Measurements from ENCODE around the gene PUS7L.
A peak's percentile ranks its signal among the peaks of the same experiment; 100 is the strongest.

The PUS7L gene, protein sequence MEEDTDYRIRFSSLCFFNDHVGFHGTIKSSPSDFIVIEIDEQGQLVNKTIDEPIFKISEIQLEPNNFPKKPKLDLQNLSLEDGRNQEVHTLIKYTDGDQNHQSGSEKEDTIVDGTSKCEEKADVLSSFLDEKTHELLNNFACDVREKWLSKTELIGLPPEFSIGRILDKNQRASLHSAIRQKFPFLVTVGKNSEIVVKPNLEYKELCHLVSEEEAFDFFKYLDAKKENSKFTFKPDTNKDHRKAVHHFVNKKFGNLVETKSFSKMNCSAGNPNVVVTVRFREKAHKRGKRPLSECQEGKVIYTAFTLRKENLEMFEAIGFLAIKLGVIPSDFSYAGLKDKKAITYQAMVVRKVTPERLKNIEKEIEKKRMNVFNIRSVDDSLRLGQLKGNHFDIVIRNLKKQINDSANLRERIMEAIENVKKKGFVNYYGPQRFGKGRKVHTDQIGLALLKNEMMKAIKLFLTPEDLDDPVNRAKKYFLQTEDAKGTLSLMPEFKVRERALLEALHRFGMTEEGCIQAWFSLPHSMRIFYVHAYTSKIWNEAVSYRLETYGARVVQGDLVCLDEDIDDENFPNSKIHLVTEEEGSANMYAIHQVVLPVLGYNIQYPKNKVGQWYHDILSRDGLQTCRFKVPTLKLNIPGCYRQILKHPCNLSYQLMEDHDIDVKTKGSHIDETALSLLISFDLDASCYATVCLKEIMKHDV

GRCh38 chr12:43758728-43759563 is at the start of gene PUS7L, which contains the start of gene IRAK4:
PUS7L (minus strand) TSS chr12:43758790; CDS start chr12:43755245, 3,545 bp downstream.
IRAK4 (plus strand) TSS chr12:43758951; CDS start chr12:43768112, 9,161 bp downstream.
- H3F3A ChIP-seq (ENCODE audit: control insufficient read depth, insufficient read depth), result no peaks in the 10 kb centered on the region
- H4K20me1 ChIP-seq (ENCODE audit: control insufficient read depth, insufficient read depth, low read depth, low read length), result no peaks in the 10 kb centered on the region
- peaks cover 34% of the 10 kb centered on the region for H3K36me3 ChIP-seq (ENCODE audit: control insufficient read depth, low read length)
- no peaks in the 10 kb centered on the region for H3K9me3 ChIP-seq (ENCODE audit: control insufficient read depth, insufficient read depth, low read length)
- H3K79me2 ChIP-seq (ENCODE audit: control insufficient read depth, low read length), result peaks cover 86% of the 10 kb centered on the region
- no peaks in the 10 kb centered on the region for H3K27me3 ChIP-seq (ENCODE audit: control insufficient read depth, low read length)
- H3K9me2 ChIP-seq (replicated peaks; ENCODE audit: control insufficient read depth, low read length), result no peaks in the 10 kb centered on the region
- TF ChIP-seq EZH2phosphoT487 (IDR thresholded peaks at IDR 0.05; ENCODE audit: borderline replicate concordance, low read length), result no peak
- TF ChIP-seq, protein P1, sequence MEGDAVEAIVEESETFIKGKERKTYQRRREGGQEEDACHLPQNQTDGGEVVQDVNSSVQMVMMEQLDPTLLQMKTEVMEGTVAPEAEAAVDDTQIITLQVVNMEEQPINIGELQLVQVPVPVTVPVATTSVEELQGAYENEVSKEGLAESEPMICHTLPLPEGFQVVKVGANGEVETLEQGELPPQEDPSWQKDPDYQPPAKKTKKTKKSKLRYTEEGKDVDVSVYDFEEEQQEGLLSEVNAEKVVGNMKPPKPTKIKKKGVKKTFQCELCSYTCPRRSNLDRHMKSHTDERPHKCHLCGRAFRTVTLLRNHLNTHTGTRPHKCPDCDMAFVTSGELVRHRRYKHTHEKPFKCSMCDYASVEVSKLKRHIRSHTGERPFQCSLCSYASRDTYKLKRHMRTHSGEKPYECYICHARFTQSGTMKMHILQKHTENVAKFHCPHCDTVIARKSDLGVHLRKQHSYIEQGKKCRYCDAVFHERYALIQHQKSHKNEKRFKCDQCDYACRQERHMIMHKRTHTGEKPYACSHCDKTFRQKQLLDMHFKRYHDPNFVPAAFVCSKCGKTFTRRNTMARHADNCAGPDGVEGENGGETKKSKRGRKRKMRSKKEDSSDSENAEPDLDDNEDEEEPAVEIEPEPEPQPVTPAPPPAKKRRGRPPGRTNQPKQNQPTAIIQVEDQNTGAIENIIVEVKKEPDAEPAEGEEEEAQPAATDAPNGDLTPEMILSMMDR (IDR thresholded peaks at IDR 0.05; ENCODE audit: low read depth, low read length, poor library complexity, severe bottlenecking), result peak; percentile 41
- H3K27ac ChIP-seq (ENCODE audit: low read depth, low read length), result peak within 1 kb of the TSS; percentile 65
- H3K4me2 ChIP-seq (ENCODE audit: low read length), result peak within 1 kb of the TSS; percentile 86
- peak within 1 kb of the TSS; percentile 86 for H3K4me3 ChIP-seq (ENCODE audit: low read length)
- peaks cover 56% of the 10 kb centered on the region for H3K4me1 ChIP-seq (ENCODE audit: control insufficient read depth, low read length)

GRCh38 chr12:43807386-43807785 is 48.8 kb upstream of the PUS7L start:
- H3F3A ChIP-seq (ENCODE audit: control insufficient read depth, insufficient read depth), result no peaks in the 10 kb centered on the region
- no peaks in the 10 kb centered on the region for H3K9me3 ChIP-seq (ENCODE audit: control insufficient read depth, insufficient read depth, low read length)
- TF ChIP-seq EZH2phosphoT487 (IDR thresholded peaks at IDR 0.05; ENCODE audit: borderline replicate concordance, low read length), result no peak
- TF ChIP-seq, protein P1 (IDR thresholded peaks at IDR 0.05; ENCODE audit: low read depth, low read length, poor library complexity, severe bottlenecking), result no peak
- no peaks in the 10 kb centered on the region for H3K27me3 ChIP-seq (ENCODE audit: control insufficient read depth, low read length)
- peak overlapping the region; percentile 80 for H3K4me2 ChIP-seq (ENCODE audit: low read length)
- H3K4me1 ChIP-seq (ENCODE audit: control insufficient read depth, low read length), result peaks cover 29% of the 10 kb centered on the region
- H3K9me2 ChIP-seq (replicated peaks; ENCODE audit: control insufficient read depth, low read length), result no peaks in the 10 kb centered on the region
- no peaks in the 10 kb centered on the region for H4K20me1 ChIP-seq (ENCODE audit: control insufficient read depth, insufficient read depth, low read depth, low read length)
- H3K27ac ChIP-seq (ENCODE audit: low read depth, low read length), result no peak overlapping the region; the same call in 1 of the 2 replicates
- H3K4me3 ChIP-seq (ENCODE audit: low read length), result peak overlapping the region; percentile 74
- H3K79me2 ChIP-seq (ENCODE audit: control insufficient read depth, low read length), result peaks cover 43% of the 10 kb centered on the region
- peaks cover 19% of the 10 kb centered on the region for H3K36me3 ChIP-seq (ENCODE audit: control insufficient read depth, low read length)

- Histone ChIP-seq H3K9me3 (ENCODE audit: control insufficient read depth, insufficient read depth, low read length) (no peaks in the 10 kb centered on the region), H3K4me1 (ENCODE audit: control insufficient read depth, low read length) (peaks cover 29% of the 10 kb centered on the region), H3K79me2 (ENCODE audit: control insufficient read depth, low read length) (peaks cover 48% of the 10 kb centered on the region), H4K20me1 (ENCODE audit: control insufficient read depth, insufficient read depth, low read depth, low read length) (no peaks in the 10 kb centered on the region), H3K27me3 (ENCODE audit: control insufficient read depth, low read length) (no peaks in the 10 kb centered on the region), H3K36me3 (ENCODE audit: control insufficient read depth, low read length) (peaks cover 26% of the 10 kb centered on the region), H3K4me3 (ENCODE audit: low read length) (peak overlapping the region; percentile 74), H3F3A (ENCODE audit: control insufficient read depth, insufficient read depth) (no peaks in the 10 kb centered on the region), H3K4me2 (ENCODE audit: low read length) (peak overlapping the region; percentile 80), H3K9me2 (replicated peaks; ENCODE audit: control insufficient read depth, low read length) (no peaks in the 10 kb centered on the region), H3K27ac (ENCODE audit: low read depth, low read length) (peak overlapping the region; percentile 81)
- TF ChIP-seq EZH2phosphoT487 (IDR thresholded peaks at IDR 0.05; ENCODE audit: borderline replicate concordance, low read length), result no peak
- TF ChIP-seq, protein P1 (IDR thresholded peaks at IDR 0.05; ENCODE audit: low read depth, low read length, poor library complexity, severe bottlenecking), result no peak
Measured at GRCh38 chr12:43806737-43807072, 48.1 kb upstream of the PUS7L start.
